WI38 (cell line): ENCODE measurements around the gene NDFIP1.

Experiments used
- H3K4me3 ChIP-seq: 2 replicates; pipeline ENCODE4 v1.5.1; 2011; ENCODE audit warnings: low read depth, mild to moderate bottlenecking, control low read depth, low read length
- TF ChIP-seq, protein P1 (sequence below): IDR thresholded peaks from 2 replicates; pipeline ENCODE4 v1.5.1; 2012; ENCODE audit warnings: low read depth, mild to moderate bottlenecking, control low read depth, low read length

Gene NDFIP1

DNA sequence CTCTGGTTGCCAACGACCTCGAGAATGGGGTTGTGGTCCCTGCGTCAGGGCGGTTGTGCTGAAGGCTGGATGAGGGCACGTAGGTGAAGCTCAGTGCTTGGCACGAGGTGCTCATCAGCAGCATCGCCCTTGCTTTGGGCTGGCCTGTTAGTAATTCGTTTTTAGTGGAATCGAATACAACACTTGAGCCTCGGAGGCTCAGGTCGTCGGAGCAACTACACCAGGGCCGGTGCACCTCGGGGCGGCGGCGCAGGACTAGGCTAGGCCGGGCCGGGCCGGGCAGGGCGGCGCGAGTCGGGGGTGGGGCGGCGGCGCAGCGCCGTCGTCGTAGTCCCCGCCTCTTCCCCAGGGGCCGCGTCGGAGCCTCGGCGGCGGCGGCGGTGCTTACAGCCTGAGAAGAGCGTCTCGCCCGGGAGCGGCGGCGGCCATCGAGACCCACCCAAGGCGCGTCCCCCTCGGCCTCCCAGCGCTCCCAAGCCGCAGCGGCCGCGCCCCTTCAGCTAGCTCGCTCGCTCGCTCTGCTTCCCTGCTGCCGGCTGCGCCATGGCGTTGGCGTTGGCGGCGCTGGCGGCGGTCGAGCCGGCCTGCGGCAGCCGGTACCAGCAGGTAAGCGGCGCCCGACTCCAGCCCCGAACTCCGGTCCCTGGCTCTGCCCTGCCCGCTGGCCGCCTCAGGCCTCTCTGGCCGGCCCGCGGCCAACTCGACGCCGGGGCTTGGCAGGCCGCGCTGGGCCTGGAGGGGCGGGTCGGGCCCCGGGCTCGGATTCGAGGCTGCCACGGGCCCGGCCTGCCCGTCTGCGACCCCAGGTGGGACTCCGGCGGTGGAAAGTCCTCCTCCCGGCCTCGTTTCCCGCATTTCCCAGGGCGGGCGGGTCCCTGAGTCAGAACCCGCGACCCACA, at the start of gene NDFIP1:
Gene NDFIP1, plus strand, starts transcription at position 348 of the 899 bp plus-strand sequence. Its CDS starts 196 bp downstream, at position 544.
- H3K4me3 ChIP-seq = peak within 1 kb of the TSS; percentile 88
- TF ChIP-seq, protein P1, sequence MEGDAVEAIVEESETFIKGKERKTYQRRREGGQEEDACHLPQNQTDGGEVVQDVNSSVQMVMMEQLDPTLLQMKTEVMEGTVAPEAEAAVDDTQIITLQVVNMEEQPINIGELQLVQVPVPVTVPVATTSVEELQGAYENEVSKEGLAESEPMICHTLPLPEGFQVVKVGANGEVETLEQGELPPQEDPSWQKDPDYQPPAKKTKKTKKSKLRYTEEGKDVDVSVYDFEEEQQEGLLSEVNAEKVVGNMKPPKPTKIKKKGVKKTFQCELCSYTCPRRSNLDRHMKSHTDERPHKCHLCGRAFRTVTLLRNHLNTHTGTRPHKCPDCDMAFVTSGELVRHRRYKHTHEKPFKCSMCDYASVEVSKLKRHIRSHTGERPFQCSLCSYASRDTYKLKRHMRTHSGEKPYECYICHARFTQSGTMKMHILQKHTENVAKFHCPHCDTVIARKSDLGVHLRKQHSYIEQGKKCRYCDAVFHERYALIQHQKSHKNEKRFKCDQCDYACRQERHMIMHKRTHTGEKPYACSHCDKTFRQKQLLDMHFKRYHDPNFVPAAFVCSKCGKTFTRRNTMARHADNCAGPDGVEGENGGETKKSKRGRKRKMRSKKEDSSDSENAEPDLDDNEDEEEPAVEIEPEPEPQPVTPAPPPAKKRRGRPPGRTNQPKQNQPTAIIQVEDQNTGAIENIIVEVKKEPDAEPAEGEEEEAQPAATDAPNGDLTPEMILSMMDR = no peak

GRCh38 chr5:142059304-142059940, 49.2 kb upstream of the NDFIP1 start:
- no peak overlapping the region for H3K4me3 ChIP-seq
- TF ChIP-seq, protein P1 = no peak

- no peak overlapping the region for H3K4me3 ChIP-seq
Observed at GRCh38 chr5:142063376-142063775, 45.2 kb upstream of the NDFIP1 start.

DNA sequence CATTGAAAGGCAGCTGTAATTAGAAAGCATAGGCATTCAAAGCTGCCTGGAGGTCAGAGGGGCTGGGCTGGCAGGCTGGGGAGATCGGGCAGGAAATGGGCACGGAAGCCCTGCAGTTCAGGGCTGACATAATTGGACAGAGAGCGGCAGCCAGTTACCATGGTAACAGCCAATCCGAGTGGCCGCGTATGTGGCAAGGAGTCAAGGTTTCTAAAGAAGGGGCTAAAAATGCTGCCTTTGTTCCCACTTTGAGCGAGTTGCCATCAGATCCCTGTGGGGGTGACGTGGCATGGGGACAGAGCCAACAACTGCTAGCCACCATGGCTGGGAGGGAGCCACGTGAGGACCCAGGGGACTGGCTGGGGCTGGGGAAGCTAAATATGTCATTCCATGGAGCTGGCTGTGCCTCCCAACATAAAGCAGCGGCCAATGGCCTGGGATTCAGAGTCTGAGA, 44.7 kb upstream of the NDFIP1 start:
- peak overlapping the region; percentile 15 for H3K4me3 ChIP-seq
- TF ChIP-seq, protein P1 = no peak

More at GRCh38 chr5:142063376-142063775, 45.2 kb upstream of the NDFIP1 start:
- TF ChIP-seq, protein P1 = no peak

GRCh38 chr5:142065273-142065672, 43.3 kb upstream of the NDFIP1 start:
- no peak overlapping the region for H3K4me3 ChIP-seq
- TF ChIP-seq, protein P1 = no peak

GRCh38 chr5:142069606-142070399, 38.8 kb upstream of the NDFIP1 start:
- no peak overlapping the region for H3K4me3 ChIP-seq
- TF ChIP-seq, protein P1 = no peak
